Thoracic aorta (tissue), 2 donors: ENCODE data around the gene C11orf42. TPM values are rescaled to one million over a fixed set of nuclear protein-coding genes. Genes with fewer than 3 reads are reported as not detected.

Source experiments
- ATAC-seq: fragments of 150-250 bp; one replicate; pipeline ENCODE4 v1.8.0; 2017; ENCODE audit warnings: low read depth; ENCODE audit not compliant: insufficient number of reproducible peaks, low FRiP score
- DNase-seq: peaks from one replicate; pipeline ENCODE4 v3.0.0-alpha.2; 2020; ENCODE audit warnings: low spot score
- H3K27ac ChIP-seq, 2 donors: fragments of 200-600 bp; sonication (generic); 1 replicate in 1 of 2; 2 replicates in 1 of 2; pipeline ENCODE4 v1.5.1; 2016; ENCODE audit warnings: mild to moderate bottlenecking in 2 of 2, moderate library complexity in 2 of 2
- H3K27me3 ChIP-seq: fragments of 200-600 bp; sonication (generic); replicated peaks from 2 replicates; pipeline ENCODE4 v1.6.0; 2016; ENCODE audit warnings: mild to moderate bottlenecking; ENCODE audit not compliant: insufficient read depth
- H3K36me3 ChIP-seq: fragments of 200-600 bp; sonication (generic); one replicate; pipeline ENCODE4 v1.5.1; 2016
- H3K4me1 ChIP-seq, 2 donors: fragments of 200-600 bp; sonication (generic); 1 replicate in 1 of 2; 2 replicates in 1 of 2; pipeline versions ENCODE4 v1.5.1 to v1.6.0; 2016; ENCODE audit warnings: low read depth in 2 of 2, mild to moderate bottlenecking in 1 of 2; ENCODE audit not compliant: control insufficient read depth in 1 of 2
- H3K4me3 ChIP-seq: fragments of 200-600 bp; sonication (generic); 2 replicates; pipeline ENCODE4 v1.5.1; 2016; ENCODE audit warnings: mild to moderate bottlenecking
- H3K9me3 ChIP-seq: fragments of 200-600 bp; sonication (generic); 2 replicates; pipeline ENCODE4 v1.5.1; 2016
- total RNA-seq, 2 donors: library from RNA; depleted of rRNA; stranded (reverse); fragments of >200 nt; gene quantifications; one replicate each; pipeline versions ENCODE4 v1.1.0 to v1.2.3, GENCODE V29; 2016
- TF ChIP-seq, protein P1 (sequence below): fragments of 200-600 bp; sonication (generic); IDR thresholded peaks from one replicate; pipeline ENCODE4 v1.5.1; 2019; ENCODE audit warnings: antibody characterized with exemption

C11orf42 gene
- total RNA-seq, 2 donors from 2014 or later = not detected

DNA sequence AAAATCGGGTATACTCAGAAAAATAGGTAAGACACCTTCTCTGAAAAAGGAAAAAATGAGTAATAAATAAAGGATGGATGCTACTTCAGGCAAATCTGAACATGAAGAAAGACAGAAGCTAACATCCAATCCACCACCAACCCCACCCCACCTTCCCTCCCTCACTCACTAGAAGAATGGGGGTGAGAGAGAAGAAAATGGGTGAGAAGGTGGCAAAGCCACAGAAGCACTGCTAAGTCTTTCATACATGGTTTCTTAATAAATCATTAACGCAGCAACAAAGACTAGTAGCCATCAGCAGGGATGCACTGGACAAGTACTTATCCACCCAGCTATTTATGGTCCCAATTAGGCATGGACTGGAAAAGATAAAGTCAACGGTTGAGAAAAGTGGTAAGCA lies 23.2 kb downstream of the C11orf42 start:
- peaks cover 4 to 11% of the 10 kb centered on the region in 2 donors for H3K4me1 ChIP-seq
- no peaks in the 10 kb centered on the region for H3K9me3 ChIP-seq
- H3K4me3 ChIP-seq = no peak overlapping the region
- H3K27ac ChIP-seq = no peak overlapping the region
- no peak for DNase-seq
- peaks cover 8% of the 10 kb centered on the region for H3K36me3 ChIP-seq
- ATAC-seq = no peak
- TF ChIP-seq, protein P1, sequence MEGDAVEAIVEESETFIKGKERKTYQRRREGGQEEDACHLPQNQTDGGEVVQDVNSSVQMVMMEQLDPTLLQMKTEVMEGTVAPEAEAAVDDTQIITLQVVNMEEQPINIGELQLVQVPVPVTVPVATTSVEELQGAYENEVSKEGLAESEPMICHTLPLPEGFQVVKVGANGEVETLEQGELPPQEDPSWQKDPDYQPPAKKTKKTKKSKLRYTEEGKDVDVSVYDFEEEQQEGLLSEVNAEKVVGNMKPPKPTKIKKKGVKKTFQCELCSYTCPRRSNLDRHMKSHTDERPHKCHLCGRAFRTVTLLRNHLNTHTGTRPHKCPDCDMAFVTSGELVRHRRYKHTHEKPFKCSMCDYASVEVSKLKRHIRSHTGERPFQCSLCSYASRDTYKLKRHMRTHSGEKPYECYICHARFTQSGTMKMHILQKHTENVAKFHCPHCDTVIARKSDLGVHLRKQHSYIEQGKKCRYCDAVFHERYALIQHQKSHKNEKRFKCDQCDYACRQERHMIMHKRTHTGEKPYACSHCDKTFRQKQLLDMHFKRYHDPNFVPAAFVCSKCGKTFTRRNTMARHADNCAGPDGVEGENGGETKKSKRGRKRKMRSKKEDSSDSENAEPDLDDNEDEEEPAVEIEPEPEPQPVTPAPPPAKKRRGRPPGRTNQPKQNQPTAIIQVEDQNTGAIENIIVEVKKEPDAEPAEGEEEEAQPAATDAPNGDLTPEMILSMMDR = no peak
- no peaks in the 10 kb centered on the region for H3K27me3 ChIP-seq

DNA sequence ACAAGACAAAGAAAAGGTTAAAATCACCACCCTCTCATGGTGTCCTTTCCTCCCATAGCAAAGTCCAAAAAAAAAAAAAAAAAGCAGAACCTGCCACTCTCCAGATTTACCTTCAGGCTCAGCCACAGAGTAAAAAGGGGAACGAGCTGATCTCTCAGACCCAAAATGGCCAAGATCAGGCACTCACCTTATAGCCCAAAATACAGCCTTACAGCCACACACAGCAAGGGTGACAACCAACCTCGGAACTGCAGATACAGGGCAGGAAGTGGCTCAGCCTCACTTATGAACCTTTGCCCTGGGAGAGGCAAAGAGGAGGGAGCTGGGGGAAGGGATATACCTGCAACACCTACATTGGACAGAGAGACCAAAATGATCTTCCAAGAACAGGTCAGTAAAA lies 24.6 kb downstream of the C11orf42 start:
- Histone ChIP-seq H3K4me3 (no peak overlapping the region), H3K27me3 (no peaks in the 10 kb centered on the region), H3K27ac (no peak overlapping the region), H3K4me1 (peaks cover 8 to 18% of the 10 kb centered on the region in 2 donors), H3K9me3 (no peaks in the 10 kb centered on the region), H3K36me3 (no peaks in the 10 kb centered on the region)
- ATAC-seq (no peak), DNase-seq (no peak)
- TF ChIP-seq, protein P1 = no peak

DNA sequence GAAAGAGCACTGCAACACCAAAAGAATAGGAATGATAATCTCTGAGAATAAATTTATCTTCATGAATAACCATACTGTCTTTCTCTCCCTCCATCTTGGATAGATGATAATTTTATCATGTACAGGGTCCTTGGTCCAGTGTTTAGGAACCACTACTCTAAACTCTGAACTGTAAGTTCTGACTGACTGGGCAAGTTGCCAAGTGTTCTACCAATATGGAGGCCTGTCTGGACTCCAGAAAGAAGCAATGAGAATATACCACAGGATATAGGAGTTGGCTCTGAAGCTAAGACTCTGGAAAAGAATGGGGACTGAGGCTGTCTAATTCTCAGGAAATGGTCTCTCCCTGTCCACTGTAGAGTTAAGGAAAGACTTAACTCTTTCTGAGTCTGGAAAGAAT lies 27.5 kb downstream of the C11orf42 start:
- Histone ChIP-seq H3K4me3 (no peak overlapping the region), H3K27ac (no peak overlapping the region), H3K9me3 (no peaks in the 10 kb centered on the region), H3K27me3 (no peaks in the 10 kb centered on the region), H3K4me1 (peaks cover 8 to 18% of the 10 kb centered on the region in 2 donors), H3K36me3 (no peaks in the 10 kb centered on the region)
- DNase-seq (no peak), ATAC-seq (no peak)
- TF ChIP-seq, protein P1 = no peak

DNA sequence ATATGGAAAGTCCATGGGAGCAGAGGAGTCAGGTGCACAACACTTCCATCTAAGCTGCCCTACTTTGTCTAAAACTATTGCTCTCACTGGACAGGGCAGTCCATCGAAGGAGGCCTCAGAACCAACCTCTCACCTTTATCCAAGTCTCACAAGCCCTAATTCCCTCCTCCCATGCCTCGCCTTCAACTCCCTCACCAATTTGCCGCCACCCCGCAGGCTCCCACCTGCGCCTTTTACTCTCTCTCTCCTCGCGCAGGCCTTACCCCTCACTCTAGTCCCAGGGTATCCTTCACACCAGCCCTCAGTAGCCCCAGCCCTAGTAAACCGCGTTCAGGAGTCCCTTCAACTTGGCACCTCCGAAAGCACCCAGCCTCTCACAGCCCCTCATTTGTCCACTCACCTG lies 28.6 kb downstream of the C11orf42 start:
- H3K4me1 ChIP-seq = peaks cover 8 to 18% of the 10 kb centered on the region in 2 donors
- no peaks in the 10 kb centered on the region for H3K36me3 ChIP-seq
- ATAC-seq (no peak), DNase-seq (no peak)
- H3K9me3 ChIP-seq = no peaks in the 10 kb centered on the region
- TF ChIP-seq, protein P1 = no peak
- no peaks in the 10 kb centered on the region for H3K27me3 ChIP-seq
- peak overlapping the region; percentile 93 for H3K4me3 ChIP-seq
- H3K27ac ChIP-seq = peak overlapping the region; percentile 60 to 80

DNA sequence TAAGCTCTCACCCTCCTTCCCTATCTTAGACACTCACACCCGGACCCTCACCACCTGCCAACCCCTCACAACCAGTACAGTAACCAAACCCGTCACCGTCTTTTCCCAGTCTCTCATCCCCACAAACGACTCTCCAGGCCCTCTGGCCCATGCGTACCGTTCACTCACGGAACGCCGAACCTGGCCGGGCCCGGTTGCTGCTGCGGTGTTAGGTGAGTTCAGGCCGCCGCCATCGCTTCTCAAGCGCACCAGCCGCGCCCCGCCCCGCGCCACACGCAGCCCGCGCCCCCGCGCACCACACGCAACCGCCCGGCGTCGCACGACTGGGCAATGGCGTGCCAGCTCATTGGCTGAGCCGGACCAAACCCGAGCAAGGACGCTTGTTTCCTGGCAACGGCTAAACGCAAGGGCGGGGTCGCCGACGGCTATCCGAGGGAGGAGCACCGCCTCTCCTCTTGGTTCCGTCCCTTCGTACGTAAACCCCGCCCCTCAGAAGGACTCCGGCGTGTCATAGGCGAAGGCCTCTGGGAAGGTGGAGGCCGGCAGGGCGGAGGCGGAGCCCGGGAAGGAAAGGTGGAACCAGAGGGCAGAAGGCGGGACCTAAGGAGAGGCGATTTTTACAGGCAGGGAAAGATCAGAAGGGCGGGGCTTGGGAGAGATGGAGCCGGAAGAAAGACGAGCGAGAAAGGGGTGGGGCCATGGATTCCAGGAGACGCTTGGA lies 29.2 kb downstream of the C11orf42 start, which contains the start of gene FHIP1B:
TSS of gene FHIP1B (minus strand) at position 250 of the 721 bp plus-strand sequence. CDS start 10,120 bp downstream, outside the sequence.
- Histone ChIP-seq H3K4me3 (peak within 1 kb of the TSS; percentile 93), H3K9me3 (no peaks in the 10 kb centered on the region), H3K27ac (peak within 1 kb of the TSS; percentile 81 to 89), H3K4me1 (peaks cover 8 to 18% of the 10 kb centered on the region in 2 donors), H3K27me3 (no peaks in the 10 kb centered on the region), H3K36me3 (no peaks in the 10 kb centered on the region)
- TF ChIP-seq, protein P1 = no peak
- DNase-seq = peak; percentile 100
- ATAC-seq = peak; percentile 99
